Neural progenitor cell (in vitro differentiated cells): ENCODE results near the gene EDNRA.

ENCODE experiments used
- EZH2 ChIP-seq: fragments of 200-600 bp; sonication (generic); IDR thresholded peaks from 2 replicates; pipeline ENCODE4 v1.6.1; 2017; ENCODE audit warnings: antibody characterized with exemption, mild to moderate bottlenecking, moderate library complexity
- TF ChIP-seq, protein P1 (sequence below): fragments of 200-600 bp; sonication (generic); IDR thresholded peaks from 2 replicates; pipeline ENCODE4 v1.5.1; 2017; ENCODE audit warnings: antibody characterized with exemption, mild to moderate bottlenecking

DNA sequence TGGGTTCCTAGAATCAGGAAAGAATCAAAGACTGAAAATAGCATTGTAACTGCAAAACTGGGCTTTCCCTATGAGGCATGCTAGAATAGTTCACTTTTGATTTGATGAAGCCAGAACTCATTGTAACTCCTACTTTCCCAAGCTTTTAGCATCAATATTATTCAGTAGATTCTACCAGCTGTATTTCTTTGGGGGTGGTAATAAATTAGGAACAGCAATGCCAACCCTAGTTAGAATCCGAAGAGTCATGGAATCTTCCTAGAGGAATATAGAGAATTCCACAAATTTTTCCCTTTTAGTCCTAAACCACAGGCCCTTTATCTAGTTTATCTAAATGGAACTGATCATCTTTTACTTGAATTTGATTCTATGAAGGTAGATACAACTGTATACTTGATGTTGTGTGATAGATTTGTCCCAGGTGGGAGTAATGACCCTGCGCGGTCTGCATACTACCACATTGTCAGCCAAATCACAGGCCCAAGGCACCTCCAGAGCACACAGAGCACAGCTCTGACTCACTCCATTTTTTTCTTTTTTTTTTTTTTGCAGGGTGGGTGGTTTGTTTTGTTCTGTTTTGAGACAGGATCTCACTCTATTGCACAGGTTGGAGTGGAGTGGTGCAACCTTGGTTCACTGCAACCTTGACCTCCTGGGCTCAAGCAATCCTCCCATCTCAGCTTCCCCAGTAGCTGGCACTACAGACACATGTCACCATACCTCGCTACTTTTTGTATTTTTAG, 66.6 kb downstream of the EDNRA start:
- no peak for TF ChIP-seq EZH2
- TF ChIP-seq, protein P1, sequence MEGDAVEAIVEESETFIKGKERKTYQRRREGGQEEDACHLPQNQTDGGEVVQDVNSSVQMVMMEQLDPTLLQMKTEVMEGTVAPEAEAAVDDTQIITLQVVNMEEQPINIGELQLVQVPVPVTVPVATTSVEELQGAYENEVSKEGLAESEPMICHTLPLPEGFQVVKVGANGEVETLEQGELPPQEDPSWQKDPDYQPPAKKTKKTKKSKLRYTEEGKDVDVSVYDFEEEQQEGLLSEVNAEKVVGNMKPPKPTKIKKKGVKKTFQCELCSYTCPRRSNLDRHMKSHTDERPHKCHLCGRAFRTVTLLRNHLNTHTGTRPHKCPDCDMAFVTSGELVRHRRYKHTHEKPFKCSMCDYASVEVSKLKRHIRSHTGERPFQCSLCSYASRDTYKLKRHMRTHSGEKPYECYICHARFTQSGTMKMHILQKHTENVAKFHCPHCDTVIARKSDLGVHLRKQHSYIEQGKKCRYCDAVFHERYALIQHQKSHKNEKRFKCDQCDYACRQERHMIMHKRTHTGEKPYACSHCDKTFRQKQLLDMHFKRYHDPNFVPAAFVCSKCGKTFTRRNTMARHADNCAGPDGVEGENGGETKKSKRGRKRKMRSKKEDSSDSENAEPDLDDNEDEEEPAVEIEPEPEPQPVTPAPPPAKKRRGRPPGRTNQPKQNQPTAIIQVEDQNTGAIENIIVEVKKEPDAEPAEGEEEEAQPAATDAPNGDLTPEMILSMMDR = no peak
